GM10248 (cell line): ENCODE data around the gene GOLGA8J.
"Not testable (repeated sequence)": the region's sequence is repeated elsewhere in the genome, so short reads cannot be mapped to it uniquely, and the experiment has no call there.

Experiments
- CTCF ChIA-PET: fragments of 300-600 bp; sonication (Branson Sonifier 250); formaldehyde crosslinking; extraction: SDS; loops from one replicate; lab custom pipeline; 2021; ENCODE audit warnings: antibody characterized with exemption; lab: Yijun Ruan, JAX
- POLR2A ChIA-PET: fragments of 350-650 bp; sonication (Branson Sonifier 250); formaldehyde crosslinking; extraction: SDS; loops from one replicate; lab custom pipeline; 2020; ENCODE audit warnings: antibody characterized with exemption; lab: Yijun Ruan, JAX
- DNase-seq: peaks from one replicate; pipeline ENCODE4 v3.0.0; 2012; ENCODE audit errors: extremely low spot score
- TF ChIP-seq, protein P1 (sequence below): IDR thresholded peaks from 2 replicates; pipeline ENCODE4 v1.5.1; 2012; ENCODE audit warnings: mild to moderate bottlenecking, low read depth; ENCODE audit errors: extremely low read depth, missing control alignments, control extremely low read depth

Gene GOLGA8J

DNA sequence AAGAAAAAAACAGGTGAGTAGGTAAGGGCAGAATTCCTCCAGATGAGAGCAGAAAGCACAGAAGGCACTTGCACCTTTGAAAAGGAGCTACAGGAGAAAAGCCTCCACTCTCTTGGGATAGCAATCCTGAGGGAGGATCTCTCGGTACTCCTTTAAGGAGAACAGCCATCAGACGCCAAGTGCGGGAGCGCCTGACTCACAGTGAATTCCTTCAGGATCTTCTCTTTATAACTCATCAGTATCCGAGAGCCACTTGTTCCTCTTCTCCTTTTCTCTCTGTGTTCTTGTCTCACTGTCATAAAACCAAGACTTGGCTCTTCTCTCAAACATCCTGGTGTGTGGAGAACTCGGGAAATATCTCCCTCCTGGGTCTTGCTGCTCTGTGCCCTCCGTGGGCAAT is 10.1 kb upstream of the GOLGA8J start:
- CTCF ChIA-PET: no interaction called here
- TF ChIP-seq, protein P1, sequence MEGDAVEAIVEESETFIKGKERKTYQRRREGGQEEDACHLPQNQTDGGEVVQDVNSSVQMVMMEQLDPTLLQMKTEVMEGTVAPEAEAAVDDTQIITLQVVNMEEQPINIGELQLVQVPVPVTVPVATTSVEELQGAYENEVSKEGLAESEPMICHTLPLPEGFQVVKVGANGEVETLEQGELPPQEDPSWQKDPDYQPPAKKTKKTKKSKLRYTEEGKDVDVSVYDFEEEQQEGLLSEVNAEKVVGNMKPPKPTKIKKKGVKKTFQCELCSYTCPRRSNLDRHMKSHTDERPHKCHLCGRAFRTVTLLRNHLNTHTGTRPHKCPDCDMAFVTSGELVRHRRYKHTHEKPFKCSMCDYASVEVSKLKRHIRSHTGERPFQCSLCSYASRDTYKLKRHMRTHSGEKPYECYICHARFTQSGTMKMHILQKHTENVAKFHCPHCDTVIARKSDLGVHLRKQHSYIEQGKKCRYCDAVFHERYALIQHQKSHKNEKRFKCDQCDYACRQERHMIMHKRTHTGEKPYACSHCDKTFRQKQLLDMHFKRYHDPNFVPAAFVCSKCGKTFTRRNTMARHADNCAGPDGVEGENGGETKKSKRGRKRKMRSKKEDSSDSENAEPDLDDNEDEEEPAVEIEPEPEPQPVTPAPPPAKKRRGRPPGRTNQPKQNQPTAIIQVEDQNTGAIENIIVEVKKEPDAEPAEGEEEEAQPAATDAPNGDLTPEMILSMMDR: no peak
- POLR2A ChIA-PET: no interaction called here
- DNase-seq: no peak

DNA sequence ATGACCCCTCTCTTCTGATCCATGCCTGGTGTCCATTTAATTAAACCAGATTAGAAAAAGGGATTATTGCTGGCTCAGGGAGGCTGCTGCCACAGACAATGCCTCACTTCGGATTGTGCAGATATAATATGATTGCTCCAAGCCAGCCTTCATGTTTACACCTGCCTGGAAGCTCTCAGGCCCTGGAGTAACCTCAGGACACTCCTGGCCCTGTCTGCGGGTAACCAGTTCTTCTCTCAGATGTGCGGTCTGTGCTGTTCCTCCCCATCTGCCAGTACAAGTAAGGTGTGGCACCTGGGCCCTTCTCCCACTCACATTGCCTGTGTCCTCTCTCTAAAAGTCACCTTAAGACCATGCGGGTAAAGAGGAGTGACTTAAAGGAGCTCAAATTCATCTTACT is 8.8 kb upstream of the GOLGA8J start:
- CTCF ChIA-PET: interaction anchor here (2.1 kb wide), 1 partner anchor 972 kb away, joined by 5 read pairs; no protein-coding TSS in a partner anchor
- TF ChIP-seq, protein P1: no peak
- POLR2A ChIA-PET: no interaction called here
- DNase-seq: no peak

DNA sequence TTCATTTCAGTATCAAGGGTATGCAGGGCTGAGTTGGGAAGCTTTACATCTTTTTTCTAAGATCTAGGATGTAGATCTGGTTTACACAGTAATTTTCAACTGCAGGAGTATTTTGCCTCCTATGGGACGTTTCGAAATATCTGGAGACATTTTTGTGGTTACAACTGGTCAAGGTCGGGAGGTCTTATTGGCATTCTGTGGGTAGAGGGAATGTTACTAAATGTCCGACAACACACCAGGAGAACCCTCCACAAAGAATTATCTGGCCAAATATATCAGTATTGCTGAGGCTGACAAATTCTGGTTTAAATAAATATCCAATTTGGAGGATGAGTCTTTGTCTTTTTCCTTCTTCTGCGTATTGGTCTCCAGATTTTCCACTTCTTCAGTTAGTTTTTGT is 1.9 kb upstream of the GOLGA8J start:
- CTCF ChIA-PET, DNase-seq, POLR2A ChIA-PET: not testable (repeated sequence)

DNA sequence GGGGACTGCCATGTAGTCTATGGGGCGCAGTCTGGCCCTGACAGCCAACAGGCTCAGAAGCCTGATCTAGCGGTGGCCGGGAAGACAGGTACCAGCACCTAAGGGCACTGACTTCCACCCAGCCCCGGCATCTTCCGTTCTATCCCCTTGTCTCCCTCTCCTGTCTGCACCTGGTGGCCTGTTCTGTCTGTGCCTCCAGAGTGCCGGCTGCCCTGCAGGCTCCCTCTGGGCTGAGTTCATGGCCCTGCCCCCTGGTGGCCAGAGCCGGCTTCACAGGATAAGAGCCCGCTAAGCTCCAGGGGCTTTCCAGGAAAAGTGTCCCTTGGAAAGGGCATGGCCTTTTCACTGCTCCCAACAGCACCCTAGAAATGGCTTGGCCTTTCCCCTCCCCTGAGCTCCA is 15.1 kb downstream of the GOLGA8J start:
- DNase-seq, POLR2A ChIA-PET, CTCF ChIA-PET: not testable (repeated sequence)

DNA sequence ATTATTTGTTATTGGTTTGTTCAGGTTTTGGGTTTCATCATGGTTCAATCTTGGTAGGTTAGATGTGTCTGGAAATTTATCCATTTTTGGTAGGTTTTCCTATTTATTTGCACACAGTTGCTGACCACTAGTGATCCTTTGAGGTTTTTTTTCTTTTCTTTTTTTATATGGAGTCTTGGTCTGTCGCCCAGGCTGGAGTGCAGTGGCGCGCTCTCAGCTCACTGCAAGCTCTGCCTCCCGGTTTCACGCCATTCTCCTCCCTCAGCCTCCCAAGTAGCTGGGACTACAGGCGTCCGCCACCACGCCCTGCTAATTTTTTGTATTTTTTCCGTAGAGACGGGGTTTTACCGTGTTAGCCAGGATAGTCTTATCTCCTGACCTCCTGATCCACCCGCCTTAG is 20.1 kb downstream of the GOLGA8J start:
- CTCF ChIA-PET: not testable (repeated sequence)

DNA sequence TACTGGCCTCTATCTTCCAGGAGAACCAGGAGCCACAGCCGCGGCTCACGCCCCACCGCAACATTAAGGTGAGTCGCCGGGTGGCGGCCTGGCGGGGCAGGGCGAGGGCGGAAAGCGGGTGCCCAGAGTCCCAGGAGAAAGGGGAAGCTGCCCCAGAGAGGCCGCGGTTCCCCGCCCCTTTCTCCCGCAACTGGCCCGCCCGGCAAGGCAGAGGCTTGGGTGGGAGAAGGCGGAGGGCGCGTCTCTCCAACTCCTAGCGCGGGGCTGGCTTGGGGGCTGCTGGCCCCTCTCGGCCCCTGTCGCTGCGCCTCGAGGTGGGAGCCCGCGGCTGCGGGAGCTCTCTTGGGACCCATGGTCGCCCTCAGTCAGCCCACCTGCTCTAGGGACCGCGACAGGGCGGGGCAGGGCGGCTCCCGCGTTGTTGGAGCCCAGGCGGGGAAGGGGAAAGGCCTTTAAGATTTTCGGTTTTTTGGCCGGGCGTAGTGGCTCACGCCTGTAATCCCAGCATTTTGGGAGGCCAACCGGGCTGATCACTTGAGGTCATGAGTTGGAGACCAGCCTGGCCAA is 21.3 kb downstream of the GOLGA8J start:
- DNase-seq, POLR2A ChIA-PET: not testable (repeated sequence)

More for the DNA sequence above, 20.1 kb downstream of the GOLGA8J start:
- DNase-seq, POLR2A ChIA-PET: not testable (repeated sequence)

DNA sequence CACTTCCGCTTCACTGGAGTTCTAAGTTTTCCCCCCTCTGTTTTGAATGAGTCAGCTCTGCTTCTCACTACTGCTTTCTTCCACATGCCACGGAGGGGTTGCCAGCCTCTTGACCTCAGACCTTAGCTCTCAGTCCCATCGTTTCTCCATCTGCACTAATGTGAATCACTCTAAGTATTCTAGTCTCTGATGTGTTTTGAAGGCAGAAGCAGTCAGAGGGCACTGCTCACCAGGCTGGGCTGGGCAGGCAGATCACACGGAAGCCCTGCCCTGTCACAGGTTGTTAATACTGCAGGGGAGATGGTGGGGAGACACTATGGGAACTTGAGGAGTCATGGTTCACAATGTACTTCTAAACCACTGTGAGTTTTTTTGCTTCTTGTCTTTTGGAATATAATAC is 27.8 kb downstream of the GOLGA8J start:
- POLR2A ChIA-PET, DNase-seq, CTCF ChIA-PET: not testable (repeated sequence)

More for the DNA sequence above, 21.3 kb downstream of the GOLGA8J start:
- CTCF ChIA-PET: not testable (repeated sequence)

DNA sequence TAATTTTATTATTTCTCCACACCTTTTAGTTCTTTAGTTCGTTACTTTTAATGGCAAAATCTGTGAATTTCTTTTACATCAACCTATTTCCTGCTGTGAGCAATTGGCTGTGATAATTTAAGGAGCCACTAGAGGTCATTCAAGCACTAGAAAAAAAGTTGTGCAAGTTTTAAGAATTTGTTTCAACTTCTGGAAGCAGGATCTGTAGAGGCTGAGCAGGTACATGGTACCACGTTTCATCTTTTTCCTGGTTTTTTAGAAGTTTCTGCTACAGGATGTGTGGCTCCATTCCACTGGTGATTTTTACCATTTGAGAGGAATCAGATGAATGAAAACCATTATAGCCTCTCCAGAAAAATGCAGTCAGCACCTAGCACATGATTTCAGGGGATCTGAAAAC is 47.3 kb downstream of the GOLGA8J start:
- POLR2A ChIA-PET: not testable (repeated sequence)

DNA sequence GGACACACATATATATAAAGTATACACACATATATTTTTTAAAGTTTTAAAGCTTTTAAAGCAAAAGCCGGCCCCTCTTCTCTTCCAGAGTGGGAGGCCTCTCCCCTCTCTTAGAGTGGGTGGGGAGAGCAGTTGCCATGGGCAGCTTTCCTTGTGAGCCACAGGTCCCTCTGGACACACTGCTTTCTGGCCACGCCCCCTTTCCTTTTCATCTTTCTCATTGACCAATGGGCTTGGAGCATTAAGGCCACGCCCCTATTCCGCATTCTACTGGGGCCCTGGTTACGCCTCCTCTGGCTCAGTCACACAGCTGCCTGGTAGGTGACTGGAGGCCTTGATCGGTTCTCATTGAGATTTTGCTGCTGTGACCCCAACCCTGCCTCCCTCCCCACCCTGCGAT is 52.0 kb downstream of the GOLGA8J start, which contains the start of gene GOLGA8T:
Gene GOLGA8T (plus strand): TSS at position 301 of the 400 bp plus-strand sequence. CDS start 98 bp downstream, at position 399.
- POLR2A ChIA-PET, CTCF ChIA-PET, DNase-seq: not testable (repeated sequence)

More for the DNA sequence above, 47.3 kb downstream of the GOLGA8J start:
- DNase-seq, CTCF ChIA-PET: not testable (repeated sequence)
